Mesendoderm (in vitro differentiated cells): ENCODE results near the gene OR56B4.

Experiments
- DNase-seq: peaks from one replicate; pipeline ENCODE4 v3.0.0; 2013
- H2AK5ac ChIP-seq: 2 replicates; pipeline ENCODE4 v1.6.1; 2013; ENCODE audit warnings: low read length, inconsistent platforms
- H2BK120ac ChIP-seq: 2 replicates; pipeline ENCODE4 v1.6.1; 2013; ENCODE audit warnings: low read depth, mild to moderate bottlenecking, low read length, moderate library complexity, mixed read lengths
- H2BK15ac ChIP-seq: replicated peaks from 2 replicates; pipeline ENCODE4 v1.6.1; 2013; ENCODE audit warnings: low read depth, mild to moderate bottlenecking, moderate library complexity
- H2BK5ac ChIP-seq: 2 replicates; pipeline ENCODE4 v1.6.1; 2013; ENCODE audit warnings: low read length, inconsistent platforms
- H3K18ac ChIP-seq: 2 replicates; pipeline ENCODE4 v1.6.1; 2013; ENCODE audit warnings: mild to moderate bottlenecking, low read length, mixed read lengths
- H3K23ac ChIP-seq: one replicate; pipeline ENCODE4 v1.6.1; 2013; ENCODE audit warnings: low read length
- H3K27ac ChIP-seq: 2 replicates; pipeline ENCODE4 v1.5.1; 2013; ENCODE audit warnings: low read depth, mild to moderate bottlenecking, inconsistent platforms, low read length, moderate library complexity
- H3K27me3 ChIP-seq: 2 replicates; pipeline ENCODE4 v1.6.1; 2013; ENCODE audit warnings: low read length, control low read depth, mild to moderate bottlenecking, inconsistent platforms; ENCODE audit not compliant: insufficient read depth, poor library complexity
- H3K36me3 ChIP-seq: 2 replicates; pipeline ENCODE4 v1.6.1; 2013; ENCODE audit warnings: low read length, inconsistent platforms; ENCODE audit not compliant: control insufficient read depth, insufficient read depth
- H3K4ac ChIP-seq: one replicate; pipeline ENCODE4 v1.6.1; 2013; ENCODE audit warnings: low read depth, mild to moderate bottlenecking, low read length, moderate library complexity
- H3K4me1 ChIP-seq: 2 replicates; pipeline ENCODE4 v1.6.1; 2013; ENCODE audit warnings: low read depth, low read length, inconsistent platforms; ENCODE audit not compliant: control insufficient read depth
- H3K4me2 ChIP-seq: 2 replicates; pipeline ENCODE4 v1.6.1; 2013; ENCODE audit warnings: low read length
- H3K4me3 ChIP-seq: 2 replicates; pipeline ENCODE4 v1.5.1; 2013; ENCODE audit warnings: mild to moderate bottlenecking, low read length
- H3K56ac ChIP-seq: one replicate; pipeline ENCODE4 v1.6.1; 2013; ENCODE audit warnings: low read length
- H3K79me1 ChIP-seq: 2 replicates; pipeline ENCODE4 v1.6.1; 2013; ENCODE audit warnings: low read length, inconsistent platforms
- H3K79me2 ChIP-seq: 2 replicates; pipeline ENCODE4 v1.6.1; 2013; ENCODE audit warnings: mild to moderate bottlenecking, low read length; ENCODE audit not compliant: control insufficient read depth, insufficient read depth
- H3K9ac ChIP-seq: 2 replicates; pipeline ENCODE4 v1.6.1; 2013; ENCODE audit warnings: low read length, inconsistent platforms
- H4K5ac ChIP-seq: one replicate; pipeline ENCODE4 v1.6.1; 2013; ENCODE audit warnings: low read length
- H4K8ac ChIP-seq: one replicate; pipeline ENCODE4 v1.6.1; 2013; ENCODE audit warnings: low read depth, mild to moderate bottlenecking, control low read depth, low read length, moderate library complexity
- WGBS: extraction: QIAGEN DNeasy Blood & Tissue Kit; methylation state at CpG from one replicate; pipeline ENCODE4 v1.1.7; 2013; ENCODE audit warnings: low lambda C conversion rate, missing lambda C conversion rate; ENCODE audit not compliant: insufficient coverage; ENCODE audit errors: extremely low coverage; 5-methylcytosine and 5-hydroxymethylcytosine counted together

OR56B4 gene

GRCh38 chr11:6151117-6151516 is 43.6 kb downstream of the OR56B4 start:
- Histone ChIP-seq H3K9ac (no peak overlapping the region), H3K27ac (no peak overlapping the region), H3K27me3 (no peaks in the 10 kb centered on the region), H2BK15ac (no peak overlapping the region), H3K36me3 (no peaks in the 10 kb centered on the region), H4K8ac (no peak overlapping the region), H3K56ac (no peak overlapping the region), H3K18ac (no peak overlapping the region), H3K4me2 (no peak overlapping the region), H3K79me2 (no peaks in the 10 kb centered on the region), H3K4me3 (no peak overlapping the region), H2AK5ac (no peak overlapping the region), H2BK120ac (no peak overlapping the region), H3K4ac (no peak overlapping the region), H3K23ac (no peak overlapping the region), H2BK5ac (no peak overlapping the region), H3K4me1 (no peaks in the 10 kb centered on the region), H4K5ac (no peak overlapping the region), H3K79me1 (no peaks in the 10 kb centered on the region)
- WGBS = no CpG with 5 or more reads among the region's 1 CpG
- no peak for DNase-seq

- H2BK5ac ChIP-seq = no peak overlapping the region
- H2AK5ac ChIP-seq = no peak overlapping the region
- no peaks in the 10 kb centered on the region for H3K79me1 ChIP-seq
- no CpG with 5 or more reads among the region's 2 CpGs for WGBS
- no peaks in the 10 kb centered on the region for H3K36me3 ChIP-seq
- H3K4me1 ChIP-seq = no peaks in the 10 kb centered on the region
- H3K56ac ChIP-seq = no peak overlapping the region
- no peak overlapping the region for H4K5ac ChIP-seq
- no peak overlapping the region for H3K23ac ChIP-seq
- H3K9ac ChIP-seq = no peak overlapping the region
- H3K27me3 ChIP-seq = no peaks in the 10 kb centered on the region
- H3K4ac ChIP-seq = no peak overlapping the region
- no peak overlapping the region for H3K27ac ChIP-seq
- H2BK15ac ChIP-seq = no peak overlapping the region
- H3K4me2 ChIP-seq = no peak overlapping the region
- no peak for DNase-seq
- H3K4me3 ChIP-seq = no peak overlapping the region
- no peak overlapping the region for H4K8ac ChIP-seq
- H3K79me2 ChIP-seq = no peaks in the 10 kb centered on the region
- H2BK120ac ChIP-seq = no peak overlapping the region
- no peak overlapping the region for H3K18ac ChIP-seq
Observed at GRCh38 chr11:6152126-6152525, 44.6 kb downstream of the OR56B4 start.

GRCh38 chr11:6156628-6157359 is 49.3 kb downstream of the OR56B4 start:
- Histone ChIP-seq H3K4me1 (no peaks in the 10 kb centered on the region), H4K5ac (no peak overlapping the region), H2BK15ac (no peak overlapping the region), H2BK5ac (peak overlapping the region; percentile 23), H3K79me1 (no peaks in the 10 kb centered on the region), H4K8ac (no peak overlapping the region), H3K56ac (no peak overlapping the region), H3K9ac (no peak overlapping the region), H3K4me3 (no peak overlapping the region), H2BK120ac (no peak overlapping the region), H3K23ac (no peak overlapping the region), H3K27ac (no peak overlapping the region), H3K79me2 (no peaks in the 10 kb centered on the region), H3K18ac (no peak overlapping the region), H3K27me3 (no peaks in the 10 kb centered on the region), H3K36me3 (no peaks in the 10 kb centered on the region), H3K4ac (no peak overlapping the region), H3K4me2 (no peak overlapping the region), H2AK5ac (no peak overlapping the region)
- no CpG with 5 or more reads among the region's 7 CpGs for WGBS
- peak; percentile 64 for DNase-seq
